NCI-H2107 treated with DMSO at 0.1 percent for 48 hours (cell line): ENCODE results near the gene RIPOR2.

Source experiments
- DNase-seq: peaks from one replicate; lab custom pipeline; 2025; ENCODE audit not compliant: unreplicated experiment; lab: John Stamatoyannopoulos, UW

Gene RIPOR2

GRCh38 chr6:24905483-24905882, 30.3 kb downstream of the RIPOR2 start:
- no peak for DNase-seq

DNA sequence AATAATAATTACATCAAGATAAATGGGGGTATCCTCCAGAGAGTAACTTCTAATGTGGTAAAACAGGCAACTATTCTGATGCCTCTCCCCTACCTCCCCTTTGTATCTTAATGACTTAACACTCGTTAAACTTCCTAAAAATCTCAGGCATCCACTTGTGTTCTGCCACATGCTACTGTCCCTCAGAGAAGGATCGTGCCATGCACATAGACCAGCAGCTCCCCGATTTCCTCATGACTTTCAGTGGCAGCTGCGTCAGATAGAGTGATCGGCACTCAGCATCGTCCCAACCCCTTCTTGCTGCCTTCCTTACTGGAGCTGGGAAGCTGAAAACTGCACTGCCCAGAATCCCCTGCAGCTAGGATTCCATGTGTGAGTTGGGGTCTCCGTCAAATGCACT, 32.1 kb downstream of the RIPOR2 start:
- DNase-seq, result no peak

DNA sequence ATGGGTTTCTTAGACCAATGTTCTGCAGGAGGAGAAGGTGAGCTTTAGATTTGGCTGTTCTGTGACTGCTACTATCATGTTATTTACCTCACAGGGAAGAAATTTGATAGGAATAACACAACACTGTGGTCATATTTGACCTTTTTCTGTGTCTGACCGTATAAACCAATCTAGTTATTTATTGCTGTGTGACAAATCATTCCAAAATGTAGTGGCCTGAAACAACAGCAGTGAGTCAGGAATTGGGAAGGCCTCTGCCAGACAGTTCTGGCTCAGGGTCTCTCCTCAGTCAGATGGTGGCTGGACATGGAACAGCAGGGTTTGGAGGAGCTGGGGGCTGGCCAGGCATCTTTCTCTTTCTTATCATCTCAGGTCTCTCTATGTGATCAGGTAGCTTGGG, 33.0 kb downstream of the RIPOR2 start:
- no peak for DNase-seq

DNA sequence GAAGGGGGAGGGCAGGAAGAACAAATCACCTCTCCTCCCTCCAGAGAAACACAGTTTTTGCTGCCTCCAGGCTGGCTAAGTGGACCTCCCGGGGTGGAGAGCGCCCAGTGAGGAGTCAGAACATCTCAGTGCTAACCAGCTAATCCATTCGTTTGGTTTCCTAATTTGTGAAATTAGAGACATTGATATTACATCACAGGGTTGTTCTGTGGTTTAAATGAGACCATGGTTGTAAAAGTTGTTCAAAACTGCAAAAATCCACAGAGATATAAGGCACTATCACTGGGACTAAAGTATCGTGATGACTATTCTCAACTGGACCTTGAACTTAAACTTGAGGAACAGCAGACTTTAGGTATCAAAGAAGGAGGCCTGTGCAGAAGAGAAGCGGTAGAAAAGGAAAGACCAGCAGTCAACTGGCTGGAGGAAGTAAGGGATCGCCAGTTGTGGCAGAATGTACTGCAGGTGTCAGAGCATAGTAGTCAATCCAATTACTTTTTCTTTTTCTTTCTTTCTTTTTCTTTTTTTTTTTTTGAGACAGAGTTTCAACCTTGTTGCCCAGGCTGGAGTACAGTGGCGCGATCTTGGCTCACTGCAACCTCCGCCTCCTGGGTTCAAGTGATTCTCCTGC, 33.9 kb downstream of the RIPOR2 start:
- DNase-seq, result no peak

DNA sequence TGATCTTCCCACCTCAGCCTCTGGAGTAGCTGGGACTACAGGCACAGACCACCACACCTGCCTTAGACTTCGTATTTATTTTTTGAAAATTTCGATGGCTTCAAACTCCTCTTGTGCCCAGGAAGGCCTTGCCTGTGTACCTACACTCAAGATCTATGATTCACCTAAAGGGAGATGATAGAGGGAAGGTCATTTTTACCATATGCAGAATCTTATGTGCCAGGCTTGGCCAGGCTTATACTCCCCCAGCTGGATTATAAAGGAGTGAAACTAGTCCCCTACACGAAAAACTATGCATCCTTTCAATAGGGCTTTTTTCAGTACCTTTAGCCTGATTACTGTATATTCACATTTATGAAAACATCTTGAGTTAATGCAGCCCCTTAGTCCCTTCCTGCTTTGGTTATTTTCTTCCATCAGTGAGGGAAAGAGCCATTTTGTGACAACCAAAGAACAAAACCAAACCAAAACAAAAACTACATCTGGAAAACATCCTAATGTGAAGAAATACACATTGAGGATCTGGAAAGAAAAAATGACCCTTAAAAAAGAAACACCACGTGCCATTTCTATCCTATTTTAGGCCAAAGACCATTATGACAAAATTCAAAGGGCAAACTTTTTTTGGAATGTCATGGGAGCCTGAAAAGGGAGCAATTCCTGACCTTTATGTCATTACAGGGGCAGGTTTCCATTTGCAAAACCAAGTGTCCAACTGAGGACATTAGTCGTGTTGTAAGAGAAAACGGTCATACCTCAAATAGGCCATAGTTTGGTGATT, 34.7 kb downstream of the RIPOR2 start:
- DNase-seq, result no peak

DNA sequence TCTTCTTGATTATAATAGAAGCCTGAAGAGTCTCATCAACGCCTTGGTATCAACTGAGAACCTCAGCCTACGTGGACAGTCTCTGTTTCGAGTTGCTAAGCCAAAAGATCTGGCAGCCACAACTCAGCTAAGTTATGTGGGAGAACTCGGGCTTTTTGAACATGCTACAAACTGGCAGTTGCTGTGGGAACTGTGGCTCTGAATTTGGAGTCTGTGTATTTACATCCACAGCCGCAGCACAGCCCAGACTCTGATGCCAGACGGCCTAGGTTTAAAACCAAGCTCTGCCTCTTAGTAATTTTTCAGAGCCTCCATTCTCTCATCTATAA, 35.8 kb downstream of the RIPOR2 start:
- no peak for DNase-seq

- DNase-seq, result no peak
These were observed 36.4 kb downstream of the RIPOR2 start for GRCh38 chr6:24899136-24899996.

DNA sequence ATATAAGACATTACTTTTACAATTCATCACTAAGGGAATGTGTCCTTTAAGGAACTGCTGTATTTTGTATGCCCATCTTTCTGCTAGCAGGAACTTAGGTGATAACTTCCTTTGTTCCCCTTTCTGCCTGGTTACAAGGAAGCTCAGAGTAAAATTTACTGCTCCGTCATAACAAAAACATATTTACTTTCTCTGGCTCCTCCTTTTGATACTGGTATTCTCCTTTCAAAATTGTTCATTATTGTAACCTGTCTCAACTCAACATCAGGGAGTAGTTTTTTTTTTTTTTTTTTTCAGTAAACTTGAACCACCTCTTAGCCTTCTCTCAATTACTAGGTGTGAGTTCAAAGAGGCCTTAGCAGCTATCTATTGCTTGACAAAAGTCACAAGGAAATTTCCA, 37.1 kb downstream of the RIPOR2 start:
- no peak for DNase-seq

DNA sequence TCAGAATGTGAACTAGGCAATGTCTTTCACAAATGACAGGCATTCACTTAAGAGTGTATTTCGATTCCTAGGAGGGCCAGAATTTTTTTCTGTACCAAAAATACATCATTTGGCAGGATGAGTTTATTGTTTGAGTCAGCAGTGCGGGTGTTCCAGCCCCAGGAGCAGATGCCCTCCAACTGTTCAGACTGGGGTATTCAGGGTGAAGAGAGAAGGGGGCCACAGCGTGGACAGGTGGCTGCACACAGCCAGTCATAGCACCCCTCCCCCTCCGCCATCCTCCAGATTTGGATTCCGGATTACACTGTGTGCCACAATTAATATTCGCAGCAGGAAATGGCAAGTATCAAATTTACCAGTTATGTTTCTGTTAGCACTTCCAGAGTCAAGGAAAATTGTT, 38.6 kb downstream of the RIPOR2 start:
- no peak for DNase-seq

DNA sequence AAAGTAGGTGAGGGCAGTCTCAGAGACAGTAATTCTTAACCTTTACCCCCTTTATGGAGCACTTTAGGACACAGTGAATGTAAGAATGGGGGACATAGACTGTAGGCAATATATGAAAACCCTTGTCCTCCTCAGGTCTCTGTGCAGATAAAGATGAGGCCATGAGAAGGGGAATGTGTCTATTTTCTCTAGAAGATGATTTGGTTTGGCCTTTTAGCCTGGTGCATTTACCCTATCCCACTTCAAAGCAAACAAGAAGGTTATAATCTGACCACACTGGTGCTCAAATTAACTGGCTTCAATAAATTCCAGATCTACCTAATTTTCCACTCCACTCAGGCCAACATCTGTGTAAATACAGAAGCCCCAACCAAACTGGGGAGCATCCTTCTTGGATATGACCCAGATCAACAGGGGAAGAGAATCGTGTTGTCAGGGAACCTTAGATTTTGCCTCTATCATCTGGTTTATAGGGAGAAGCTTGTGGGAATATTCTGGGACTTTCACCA, 42.4 kb downstream of the RIPOR2 start:
- DNase-seq, result no peak

- no peak for DNase-seq
These were observed 44.8 kb downstream of the RIPOR2 start for GRCh38 chr6:24891004-24891403.

DNA sequence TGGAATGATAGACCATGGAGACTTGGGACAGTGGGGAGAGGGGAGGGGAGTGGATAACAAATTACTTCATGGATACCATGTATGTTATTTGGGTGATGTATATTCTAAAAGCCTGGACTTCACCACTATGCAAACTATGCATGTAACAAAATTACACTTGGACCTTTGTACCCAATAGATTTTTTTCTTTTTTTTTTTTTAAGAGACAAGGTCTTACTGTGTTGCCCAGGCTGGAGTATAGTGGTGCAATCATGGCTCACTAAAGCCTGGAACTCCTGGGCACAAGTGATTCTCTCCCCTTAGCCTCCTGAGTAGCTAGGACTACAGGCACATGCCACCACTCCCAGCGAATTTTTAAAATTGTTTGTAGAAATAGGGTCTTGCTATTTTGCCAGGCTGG, 45.3 kb downstream of the RIPOR2 start:
- no peak for DNase-seq

DNA sequence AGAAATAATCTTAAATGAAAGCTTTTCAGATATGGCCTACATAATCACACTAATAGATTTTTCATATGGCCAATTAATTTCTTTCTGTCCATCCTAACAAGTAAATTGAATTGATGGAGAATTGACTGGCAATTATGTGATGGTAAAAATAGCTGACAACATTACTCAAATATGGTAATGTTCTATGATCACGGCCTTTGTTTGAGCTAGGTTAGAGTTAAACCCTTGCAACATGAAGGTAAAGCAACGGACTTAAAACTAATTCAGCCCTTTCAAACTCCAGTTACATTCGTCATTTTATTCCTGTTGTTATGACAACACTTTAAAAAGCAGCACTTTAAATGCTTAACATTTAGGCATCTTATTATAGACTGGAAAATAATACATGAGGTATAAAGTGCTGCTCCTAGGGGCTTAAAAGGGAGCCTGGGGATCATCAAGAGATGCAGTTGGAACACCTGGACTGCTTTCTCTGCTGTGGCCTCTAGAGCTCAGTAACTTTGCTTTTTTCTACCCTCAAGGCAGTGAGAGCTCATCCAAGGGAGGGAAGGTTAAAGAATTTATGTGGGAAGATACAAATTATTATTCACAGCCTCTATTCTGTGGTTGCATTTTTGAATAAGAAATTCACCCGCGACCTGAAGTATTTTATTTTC, 46.9 kb downstream of the RIPOR2 start:
- DNase-seq, result no peak

DNA sequence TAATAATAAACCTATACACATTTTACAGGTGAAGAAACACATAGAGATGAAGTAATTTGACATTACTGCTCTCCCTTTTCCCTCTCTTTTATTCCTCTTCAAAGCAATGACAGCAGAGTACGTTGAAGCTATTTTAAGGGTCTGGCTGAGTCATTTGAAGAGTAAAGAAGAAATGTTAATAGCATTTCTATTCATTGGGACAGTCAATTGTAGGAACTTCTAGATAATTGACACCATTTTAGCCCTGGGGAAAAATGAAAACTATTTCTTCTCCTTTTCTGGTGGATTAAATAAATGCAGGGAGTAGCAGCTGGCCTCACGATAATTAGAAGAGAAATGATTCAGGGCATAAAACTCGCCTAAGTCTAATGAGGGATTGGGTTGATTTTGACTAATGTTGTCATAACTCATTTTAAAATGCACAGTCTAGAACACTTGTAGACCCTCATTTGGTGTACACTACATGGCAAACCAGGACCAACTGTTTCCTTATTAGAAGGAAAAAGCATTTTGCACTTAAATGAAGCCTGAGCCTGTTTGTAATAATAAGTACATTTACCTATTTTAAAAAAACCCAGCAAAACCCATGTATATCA, 48.1 kb downstream of the RIPOR2 start:
- no peak for DNase-seq

GRCh38 chr6:24883618-24884017, 52.1 kb downstream of the RIPOR2 start:
- DNase-seq, result no peak

- no peak for DNase-seq
These were observed 52.8 kb downstream of the RIPOR2 start for GRCh38 chr6:24882835-24883555.

DNA sequence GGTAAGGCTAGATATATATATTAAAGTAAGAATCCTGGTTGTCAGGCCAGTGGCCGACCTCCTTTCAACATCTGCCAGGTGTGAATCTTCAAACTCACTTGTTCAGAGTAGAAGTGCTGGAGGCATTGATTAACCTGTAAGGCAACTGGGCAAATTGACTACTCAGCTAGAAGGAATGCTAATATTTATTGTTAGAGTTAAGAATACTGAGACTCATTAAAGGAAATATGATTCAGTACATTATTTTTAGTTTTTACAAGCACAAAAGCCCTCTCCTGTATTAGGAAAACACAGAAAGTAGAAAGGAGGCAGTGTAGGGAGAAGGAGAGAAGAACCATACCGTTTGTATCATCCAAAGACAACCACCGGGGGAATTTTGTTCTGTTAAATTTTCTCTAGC, 53.5 kb downstream of the RIPOR2 start:
- no peak for DNase-seq

DNA sequence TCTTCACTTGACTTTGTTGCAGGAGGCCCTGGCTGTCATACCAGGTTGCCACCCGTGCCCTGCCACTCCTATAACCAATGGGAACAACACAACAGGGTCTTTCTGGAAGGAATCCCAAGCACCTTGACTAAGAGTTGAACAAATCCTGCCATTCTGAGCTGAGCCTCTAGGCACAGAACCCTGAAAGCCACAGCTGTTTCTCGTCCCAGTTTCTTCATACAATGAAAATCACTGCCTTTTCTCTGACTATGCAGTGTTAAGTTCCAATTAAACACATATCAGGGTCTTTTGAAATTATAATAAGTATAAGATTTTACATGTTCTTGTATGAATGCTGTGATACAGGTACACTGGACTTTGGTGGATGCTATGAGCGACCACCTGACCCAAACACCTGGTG, 54.4 kb downstream of the RIPOR2 start:
- DNase-seq, result no peak

- DNase-seq, result no peak
These were observed 55.3 kb downstream of the RIPOR2 start for GRCh38 chr6:24880451-24880850.

- no peak for DNase-seq
These were observed 56.4 kb downstream of the RIPOR2 start for GRCh38 chr6:24879351-24879750.
